Neural cell (in vitro differentiated cells): ENCODE measurements around the gene DHFR2.

Experiments
- EZH2 ChIP-seq: fragments of 200-600, 300-800 bp; shearing (Covaris generic), sonication (generic); IDR thresholded peaks from 2 replicates; pipeline ENCODE4 v1.6.1; 2014; ENCODE audit warnings: antibody characterized with exemption, low read length, borderline replicate concordance, mild to moderate bottlenecking; ENCODE audit not compliant: insufficient read depth, poor library complexity, severe bottlenecking
- MXI1 ChIP-seq: fragments of 450-650 bp; conservative IDR thresholded peaks from 2 replicates; pipeline ENCODE4 v1.6.1; 2014; ENCODE audit warnings: antibody characterized with exemption, mild to moderate bottlenecking; ENCODE audit not compliant: poor library complexity, severe bottlenecking
- RAD21 ChIP-seq: fragments of 450-650 bp; conservative IDR thresholded peaks from 2 replicates; pipeline ENCODE4 v1.6.1; 2014; ENCODE audit warnings: antibody characterized with exemption, mild to moderate bottlenecking, moderate library complexity
- REST ChIP-seq: IDR thresholded peaks from 2 replicates; pipeline ENCODE4 v1.6.1; 2012; ENCODE audit warnings: borderline replicate concordance
- SMC3 ChIP-seq: fragments of 450-650 bp; conservative IDR thresholded peaks from 2 replicates; pipeline ENCODE4 v1.6.1; 2014; ENCODE audit warnings: antibody characterized with exemption, mild to moderate bottlenecking, moderate library complexity; ENCODE audit not compliant: poor library complexity
- TAF1 ChIP-seq: IDR thresholded peaks from 2 replicates; pipeline ENCODE4 v1.6.1; 2012; ENCODE audit warnings: low read depth
- TF ChIP-seq, protein P1 (sequence below): fragments of 450-650 bp; IDR thresholded peaks from 2 replicates; pipeline ENCODE4 v1.5.1; 2014; ENCODE audit warnings: antibody characterized with exemption, mild to moderate bottlenecking, moderate library complexity; ENCODE audit not compliant: poor library complexity, severe bottlenecking

- TF ChIP-seq, protein P1, sequence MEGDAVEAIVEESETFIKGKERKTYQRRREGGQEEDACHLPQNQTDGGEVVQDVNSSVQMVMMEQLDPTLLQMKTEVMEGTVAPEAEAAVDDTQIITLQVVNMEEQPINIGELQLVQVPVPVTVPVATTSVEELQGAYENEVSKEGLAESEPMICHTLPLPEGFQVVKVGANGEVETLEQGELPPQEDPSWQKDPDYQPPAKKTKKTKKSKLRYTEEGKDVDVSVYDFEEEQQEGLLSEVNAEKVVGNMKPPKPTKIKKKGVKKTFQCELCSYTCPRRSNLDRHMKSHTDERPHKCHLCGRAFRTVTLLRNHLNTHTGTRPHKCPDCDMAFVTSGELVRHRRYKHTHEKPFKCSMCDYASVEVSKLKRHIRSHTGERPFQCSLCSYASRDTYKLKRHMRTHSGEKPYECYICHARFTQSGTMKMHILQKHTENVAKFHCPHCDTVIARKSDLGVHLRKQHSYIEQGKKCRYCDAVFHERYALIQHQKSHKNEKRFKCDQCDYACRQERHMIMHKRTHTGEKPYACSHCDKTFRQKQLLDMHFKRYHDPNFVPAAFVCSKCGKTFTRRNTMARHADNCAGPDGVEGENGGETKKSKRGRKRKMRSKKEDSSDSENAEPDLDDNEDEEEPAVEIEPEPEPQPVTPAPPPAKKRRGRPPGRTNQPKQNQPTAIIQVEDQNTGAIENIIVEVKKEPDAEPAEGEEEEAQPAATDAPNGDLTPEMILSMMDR = no peak
- TF ChIP-seq MXI1 (no peak), EZH2 (no peak), RAD21 (no peak), TAF1 (no peak), SMC3 (no peak), REST (no peak)
Measured at GRCh38 chr3:94065819-94066480, 3.2 kb upstream of the DHFR2 start.
